ENCODE measurements around the gene HDAC1.

GRCh38 chr1:32255072-32256071 lies 36.5 kb upstream of the HDAC1 start:
- TF ChIP-seq POLR2A (IDR thresholded peaks at IDR 0.05; ENCODE audit: low read length): no peak
- no peak for TF ChIP-seq GATA1 (IDR thresholded peaks at IDR 0.05; ENCODE audit: low read depth, low read length)

Measured in erythroblast (primary cell).